ENCODE data around the gene DMP1. TPM values are rescaled to one million over a fixed set of nuclear protein-coding genes. Genes with fewer than 3 reads are reported as not detected.
"Not testable (repeated sequence)": the region's sequence is repeated elsewhere in the genome, so short reads cannot be mapped to it uniquely, and the experiment has no call there.

The DMP1 gene
- total RNA-seq, 1 experiment from 2014 or later: not detected

DNA sequence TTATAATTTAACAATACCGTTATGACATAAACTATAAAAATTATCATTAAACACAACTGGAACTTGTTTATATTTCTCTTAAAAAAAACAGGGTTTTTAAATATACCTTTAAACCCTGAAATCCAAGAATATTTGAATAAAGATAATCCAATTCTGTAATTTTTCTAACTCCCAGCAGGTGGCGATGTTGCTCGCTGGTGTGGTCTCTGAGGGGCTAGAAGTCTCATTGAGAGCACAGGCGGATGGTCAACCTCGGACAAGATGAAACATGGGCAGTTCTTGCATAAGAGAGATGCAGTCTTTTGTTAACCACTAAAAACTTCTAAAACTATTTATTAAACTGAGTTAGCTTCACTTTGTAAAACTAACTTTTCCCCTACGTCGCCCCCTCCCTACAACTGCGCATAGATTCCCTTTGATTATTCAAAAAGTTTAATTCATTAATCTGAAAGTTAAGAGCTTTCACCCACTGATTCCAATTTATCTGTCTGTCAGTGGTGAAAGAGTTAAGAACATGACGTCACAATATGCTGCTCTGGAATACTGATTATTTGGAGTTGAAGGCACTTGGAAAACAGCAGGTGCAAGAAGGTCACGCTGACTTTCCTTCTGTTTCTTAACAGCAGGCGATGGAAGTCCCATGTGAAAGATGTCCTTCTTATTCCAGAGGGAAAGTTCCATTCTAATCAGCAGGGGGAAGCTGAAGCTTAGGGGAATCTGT lies 29.5 kb downstream of the DMP1 start:
- TF ChIP-seq, protein P1, sequence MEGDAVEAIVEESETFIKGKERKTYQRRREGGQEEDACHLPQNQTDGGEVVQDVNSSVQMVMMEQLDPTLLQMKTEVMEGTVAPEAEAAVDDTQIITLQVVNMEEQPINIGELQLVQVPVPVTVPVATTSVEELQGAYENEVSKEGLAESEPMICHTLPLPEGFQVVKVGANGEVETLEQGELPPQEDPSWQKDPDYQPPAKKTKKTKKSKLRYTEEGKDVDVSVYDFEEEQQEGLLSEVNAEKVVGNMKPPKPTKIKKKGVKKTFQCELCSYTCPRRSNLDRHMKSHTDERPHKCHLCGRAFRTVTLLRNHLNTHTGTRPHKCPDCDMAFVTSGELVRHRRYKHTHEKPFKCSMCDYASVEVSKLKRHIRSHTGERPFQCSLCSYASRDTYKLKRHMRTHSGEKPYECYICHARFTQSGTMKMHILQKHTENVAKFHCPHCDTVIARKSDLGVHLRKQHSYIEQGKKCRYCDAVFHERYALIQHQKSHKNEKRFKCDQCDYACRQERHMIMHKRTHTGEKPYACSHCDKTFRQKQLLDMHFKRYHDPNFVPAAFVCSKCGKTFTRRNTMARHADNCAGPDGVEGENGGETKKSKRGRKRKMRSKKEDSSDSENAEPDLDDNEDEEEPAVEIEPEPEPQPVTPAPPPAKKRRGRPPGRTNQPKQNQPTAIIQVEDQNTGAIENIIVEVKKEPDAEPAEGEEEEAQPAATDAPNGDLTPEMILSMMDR (conservative IDR thresholded peaks at IDR 0.05; ENCODE audit: low read depth, low read length): peak; percentile 80
- TF ChIP-seq EZH2phosphoT487 (IDR thresholded peaks at IDR 0.05; ENCODE audit: borderline replicate concordance, low read length): no peak
- 0 out of 2 replicates have a peak overlapping the region, but pooled peaks have one; percentile 13 for H3K4me2 ChIP-seq (ENCODE audit: low read length)

DNA sequence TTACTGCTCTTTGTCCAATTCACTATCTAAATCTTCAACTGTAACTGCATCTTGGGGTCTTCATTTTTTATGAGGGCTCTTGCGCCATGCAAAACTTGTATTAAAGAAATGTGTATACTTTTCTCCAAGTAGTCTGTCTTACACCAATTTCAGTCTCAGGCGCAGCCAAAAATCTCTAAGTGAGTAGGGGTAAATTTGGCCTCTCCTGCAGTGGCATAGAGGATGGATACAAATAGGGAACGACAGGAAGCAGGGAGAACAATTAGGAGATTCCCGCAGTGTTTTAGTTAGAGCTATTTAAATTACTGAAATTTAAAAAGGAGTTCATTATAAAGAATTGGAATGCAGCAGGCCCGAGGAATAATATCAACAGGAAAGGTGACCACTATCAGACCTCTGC lies 30.2 kb downstream of the DMP1 start:
- Histone ChIP-seq H2AFZ (ENCODE audit: low read length) (no peak overlapping the region), H3K27ac (ENCODE audit: low read length) (no peak overlapping the region), H3K9me3 (ENCODE audit: low read length) (no peaks in the 10 kb centered on the region), H3K9ac (ENCODE audit: low read length) (no peak overlapping the region), H3K4me1 (ENCODE audit: insufficient read depth, low read length) (no peaks in the 10 kb centered on the region), H4K20me1 (ENCODE audit: low read length) (no peaks in the 10 kb centered on the region), H3K9me2 (replicated peaks; ENCODE audit: low read length) (no peaks in the 10 kb centered on the region), H3K36me3 (ENCODE audit: low read depth, low read length) (no peaks in the 10 kb centered on the region), H3K79me2 (ENCODE audit: low read length) (no peaks in the 10 kb centered on the region), H3F3A (ENCODE audit: low read length, unreplicated experiment) (no peaks in the 10 kb centered on the region), H3K27me3 (ENCODE audit: low read length) (no peaks in the 10 kb centered on the region), H3K4me3 (ENCODE audit: low read length) (no peak overlapping the region), H3K4me2 (ENCODE audit: low read length) (no peak overlapping the region)
- DNase-seq: no peak
- BruUV-seq (replicated peaks): no TSS peak
- no peak for ATAC-seq
- ChIA-PET CTCF (interaction anchor here (0.6 kb wide), 1 partner anchor 158 kb away, joined by 4 read pairs; no protein-coding TSS in a partner anchor), POLR2A (ENCODE audit: unreplicated experiment) (no interaction called here)
- intact Hi-C loops (cut with micrococcal nuclease): no loop called here
- TF ChIP-seq, protein P1 (conservative IDR thresholded peaks at IDR 0.05; ENCODE audit: low read depth, low read length): no peak
- no peak for TF ChIP-seq EZH2phosphoT487 (IDR thresholded peaks at IDR 0.05; ENCODE audit: borderline replicate concordance, low read length)
- TF ChIP-seq EZH2 (IDR thresholded peaks at IDR 0.05; ENCODE audit: low read length, unreplicated experiment): no peak

More for the DNA sequence above, 29.5 kb downstream of the DMP1 start:
- Histone ChIP-seq H3K4me1 (ENCODE audit: insufficient read depth, low read length) (no peaks in the 10 kb centered on the region), H3K27me3 (ENCODE audit: low read length) (no peaks in the 10 kb centered on the region), H2AFZ (ENCODE audit: low read length) (no peak overlapping the region), H3K4me3 (ENCODE audit: low read length) (no peak overlapping the region), H4K20me1 (ENCODE audit: low read length) (no peaks in the 10 kb centered on the region), H3K9ac (ENCODE audit: low read length) (no peak overlapping the region), H3K27ac (ENCODE audit: low read length) (no peak overlapping the region), H3K9me3 (ENCODE audit: low read length) (no peaks in the 10 kb centered on the region), H3F3A (ENCODE audit: low read length, unreplicated experiment) (no peaks in the 10 kb centered on the region), H3K79me2 (ENCODE audit: low read length) (no peaks in the 10 kb centered on the region), H3K9me2 (replicated peaks; ENCODE audit: low read length) (no peaks in the 10 kb centered on the region), H3K36me3 (ENCODE audit: low read depth, low read length) (no peaks in the 10 kb centered on the region)
- no peak for ATAC-seq
- ChIA-PET CTCF (interaction anchor here (0.6 kb wide), 1 partner anchor 158 kb away, joined by 4 read pairs; no protein-coding TSS in a partner anchor), POLR2A (ENCODE audit: unreplicated experiment) (no interaction called here)
- intact Hi-C loops (cut with micrococcal nuclease): loop anchor here (1.0 to 10.0 kb wide), 3 partner anchors 160 to 295 kb away; partner anchors contain the start of gene SPP1
- BruUV-seq (replicated peaks): no TSS peak
- peak; percentile 53 for DNase-seq

DNA sequence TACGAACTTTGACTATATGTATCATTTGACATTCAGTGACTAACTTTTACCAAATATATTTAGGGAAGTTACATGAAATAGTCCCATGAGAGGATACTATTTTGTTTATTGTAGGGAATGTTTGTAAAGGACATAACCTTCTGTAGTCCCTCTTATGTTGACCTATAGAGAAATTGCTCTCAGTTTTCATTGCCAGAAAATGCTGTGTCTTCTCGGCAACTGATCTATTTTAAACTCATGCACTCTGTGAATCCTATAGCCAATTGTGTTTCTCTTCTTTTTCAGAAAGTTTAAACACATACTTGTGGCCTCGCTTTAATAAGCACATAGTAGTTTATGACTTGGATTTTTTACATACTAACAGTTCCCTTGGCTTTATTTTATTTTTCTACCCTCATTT lies 38.2 kb downstream of the DMP1 start:
- TF ChIP-seq, protein P1 (conservative IDR thresholded peaks at IDR 0.05; ENCODE audit: low read depth, low read length): no peak
- TF ChIP-seq EZH2phosphoT487 (IDR thresholded peaks at IDR 0.05; ENCODE audit: borderline replicate concordance, low read length): no peak
- TF ChIP-seq EZH2 (IDR thresholded peaks at IDR 0.05; ENCODE audit: low read length, unreplicated experiment): no peak
- Histone ChIP-seq H3K9me3 (ENCODE audit: low read length) (no peaks in the 10 kb centered on the region), H3K9me2 (replicated peaks; ENCODE audit: low read length) (no peaks in the 10 kb centered on the region), H3K36me3 (ENCODE audit: low read depth, low read length) (no peaks in the 10 kb centered on the region), H3K27me3 (ENCODE audit: low read length) (no peaks in the 10 kb centered on the region), H3K79me2 (ENCODE audit: low read length) (no peaks in the 10 kb centered on the region), H3K4me3 (ENCODE audit: low read length) (no peak overlapping the region), H2AFZ (ENCODE audit: low read length) (no peak overlapping the region), H3K4me2 (ENCODE audit: low read length) (no peak overlapping the region), H3F3A (ENCODE audit: low read length, unreplicated experiment) (no peaks in the 10 kb centered on the region), H4K20me1 (ENCODE audit: low read length) (no peaks in the 10 kb centered on the region), H3K27ac (ENCODE audit: low read length) (no peak overlapping the region), H3K9ac (ENCODE audit: low read length) (no peak overlapping the region), H3K4me1 (ENCODE audit: insufficient read depth, low read length) (no peaks in the 10 kb centered on the region)
- ChIA-PET POLR2A (ENCODE audit: unreplicated experiment) (no interaction called here), CTCF (no interaction called here)
- DNase-seq: no peak
- no peak for ATAC-seq
- intact Hi-C loops (cut with micrococcal nuclease): no loop called here
- no TSS peak for BruUV-seq (replicated peaks)

DNA sequence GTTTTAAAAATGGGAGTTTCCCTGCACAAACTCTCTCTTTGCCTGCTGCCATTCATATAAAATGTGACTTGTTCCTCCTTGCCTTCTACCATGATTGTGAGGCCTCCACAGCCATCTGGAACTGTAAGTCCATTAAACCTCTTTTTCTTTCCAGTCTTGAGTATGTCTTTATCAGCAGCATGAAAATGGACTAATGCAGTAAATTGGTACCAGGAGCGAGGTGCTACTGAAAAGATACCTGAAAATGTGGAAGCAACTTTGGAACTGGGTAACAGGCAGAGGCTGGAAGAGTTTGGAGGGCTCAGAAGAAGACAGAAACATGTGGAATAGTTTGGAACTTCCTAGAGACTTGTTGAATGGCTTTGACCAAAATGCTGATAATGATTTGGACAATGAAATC lies 40.9 kb downstream of the DMP1 start:
- POLR2A ChIA-PET (ENCODE audit: unreplicated experiment); BruUV-seq (replicated peaks); intact Hi-C loops (cut with micrococcal nuclease); H3K9me2 ChIP-seq (replicated peaks; ENCODE audit: low read length); H2AFZ ChIP-seq (ENCODE audit: low read length); H3K79me2 ChIP-seq (ENCODE audit: low read length); ATAC-seq; H3K9me3 ChIP-seq (ENCODE audit: low read length); H4K20me1 ChIP-seq (ENCODE audit: low read length); H3K27ac ChIP-seq (ENCODE audit: low read length); CTCF ChIA-PET; H3K27me3 ChIP-seq (ENCODE audit: low read length); H3K36me3 ChIP-seq (ENCODE audit: low read depth, low read length); H3K4me3 ChIP-seq (ENCODE audit: low read length); DNase-seq; H3K4me1 ChIP-seq (ENCODE audit: insufficient read depth, low read length); H3F3A ChIP-seq (ENCODE audit: low read length, unreplicated experiment); H3K9ac ChIP-seq (ENCODE audit: low read length); H3K4me2 ChIP-seq (ENCODE audit: low read length): not testable (repeated sequence)
